DND-41 (cell line): ENCODE measurements around the gene SMIM9.

Experiments used
- ATAC-seq: fragments of 200-7000 bp; cut with Tn5 transposase; 3 replicates; pipeline ENCODE4 v1.9.1; 2021; ENCODE audit warnings: low read depth; ENCODE audit not compliant: insufficient read depth
- DNase-seq: peaks from one replicate; pipeline ENCODE4 v3.0.0-alpha.2; 2020
- H2AFZ ChIP-seq: 2 replicates; pipeline ENCODE4 v1.6.0; 2012; ENCODE audit warnings: low read depth, low read length
- H3K27ac ChIP-seq: 2 replicates; pipeline ENCODE4 v1.5.1; 2012; ENCODE audit warnings: low read length, inconsistent platforms
- H3K27me3 ChIP-seq: fragments of 200-600 bp; sonication (generic); 2 replicates; pipeline ENCODE4 v1.6.0; 2012; ENCODE audit warnings: low read length, mild to moderate bottlenecking, inconsistent platforms; ENCODE audit not compliant: insufficient read depth, poor library complexity
- H3K36me3 ChIP-seq: 2 replicates; pipeline ENCODE4 v1.5.1; 2012; ENCODE audit warnings: low read length, inconsistent platforms; ENCODE audit not compliant: insufficient read depth
- H3K4me1 ChIP-seq: 2 replicates; pipeline ENCODE4 v1.5.1; 2012; ENCODE audit warnings: mild to moderate bottlenecking, low read length; ENCODE audit not compliant: insufficient read depth
- H3K4me2 ChIP-seq: 2 replicates; pipeline ENCODE4 v1.6.0; 2012; ENCODE audit warnings: mild to moderate bottlenecking, moderate library complexity, low read length, inconsistent platforms; ENCODE audit not compliant: insufficient read depth
- H3K4me3 ChIP-seq, 2 experiments: fragments of 200-600 bp in 1 of 2; shearing (Covaris generic) in 1 of 2; 2 replicates each; pipeline ENCODE4 v1.5.1; 2012 to 2016; ENCODE audit warnings: inconsistent platforms in 2 of 2, low read length in 2 of 2, mild to moderate bottlenecking in 2 of 2, low read depth in 1 of 2, moderate library complexity in 1 of 2
- H3K79me2 ChIP-seq: 2 replicates; pipeline ENCODE4 v1.6.0; 2012; ENCODE audit warnings: low read length, inconsistent platforms; ENCODE audit not compliant: insufficient read depth
- H3K9ac ChIP-seq: 2 replicates; pipeline ENCODE4 v1.6.0; 2012; ENCODE audit warnings: low read depth, mild to moderate bottlenecking, inconsistent platforms, low read length, moderate library complexity
- H3K9me3 ChIP-seq: 2 replicates; pipeline ENCODE4 v1.5.1; 2012; ENCODE audit warnings: low read length, moderate library complexity, mild to moderate bottlenecking, inconsistent platforms; ENCODE audit not compliant: insufficient read depth, severe bottlenecking
- H4K20me1 ChIP-seq: 2 replicates; pipeline ENCODE4 v1.6.0; 2012; ENCODE audit warnings: low read length; ENCODE audit not compliant: insufficient read depth
- CTCF ChIP-seq: IDR thresholded peaks from 2 replicates; pipeline ENCODE4 v1.5.1; 2012; ENCODE audit warnings: borderline replicate concordance, low read length, moderate library complexity, mild to moderate bottlenecking; ENCODE audit not compliant: poor library complexity, severe bottlenecking; ENCODE audit errors: extremely low read depth
- EZH2 ChIP-seq: IDR thresholded peaks from 3 replicates; pipeline ENCODE4 v1.6.1; 2012; ENCODE audit warnings: borderline replicate concordance, low read depth, mild to moderate bottlenecking, moderate library complexity, low read length, inconsistent platforms; ENCODE audit not compliant: severe bottlenecking

Gene SMIM9

GRCh38 chrX:154836163-154836562, 1.7 kb upstream of the SMIM9 start:
- no peaks in the 10 kb centered on the region for H3K36me3 ChIP-seq
- H3K79me2 ChIP-seq: no peaks in the 10 kb centered on the region
- ATAC-seq (no peak), DNase-seq (no peak)
- no peaks in the 10 kb centered on the region for H3K4me1 ChIP-seq
- H3K4me2 ChIP-seq: no peak overlapping the region
- H3K27ac ChIP-seq: no peak overlapping the region
- no peak overlapping the region for H2AFZ ChIP-seq
- no peak overlapping the region for H3K9ac ChIP-seq
- H4K20me1 ChIP-seq: no peaks in the 10 kb centered on the region
- no peaks in the 10 kb centered on the region for H3K9me3 ChIP-seq
- TF ChIP-seq EZH2: no peak
- TF ChIP-seq CTCF: no peak
- no peak overlapping the region for H3K4me3 ChIP-seq
- H3K27me3 ChIP-seq: no peaks in the 10 kb centered on the region

GRCh38 chrX:154833746-154834274, 652 bp downstream of the SMIM9 start:
- H3K4me2 ChIP-seq: no peak overlapping the region
- H3K9ac ChIP-seq: no peak overlapping the region
- DNase-seq (no peak), ATAC-seq (no peak)
- H3K27me3 ChIP-seq: no peaks in the 10 kb centered on the region
- no peak overlapping the region for H2AFZ ChIP-seq
- no peak overlapping the region for H3K27ac ChIP-seq
- 0 out of 2 replicates have a peak, but pooled peaks cover 2% of the 10 kb centered on the region for H3K4me1 ChIP-seq
- no peaks in the 10 kb centered on the region for H4K20me1 ChIP-seq
- no peaks in the 10 kb centered on the region for H3K36me3 ChIP-seq
- no peak overlapping the region for H3K4me3 ChIP-seq
- no peaks in the 10 kb centered on the region for H3K9me3 ChIP-seq
- no peaks in the 10 kb centered on the region for H3K79me2 ChIP-seq
- TF ChIP-seq CTCF: no peak
- no peak for TF ChIP-seq EZH2

GRCh38 chrX:154829926-154830442, 4.5 kb downstream of the SMIM9 start:
- Histone ChIP-seq H3K4me1 (0 out of 2 replicates have a peak, but pooled peaks cover 2% of the 10 kb centered on the region), H2AFZ (no peak overlapping the region), H3K36me3 (no peaks in the 10 kb centered on the region), H3K27me3 (no peaks in the 10 kb centered on the region), H3K9me3 (no peaks in the 10 kb centered on the region), H4K20me1 (no peaks in the 10 kb centered on the region), H3K79me2 (no peaks in the 10 kb centered on the region), H3K4me2 (no peak overlapping the region), H3K9ac (no peak overlapping the region), H3K4me3 (no peak overlapping the region), H3K27ac (no peak overlapping the region)
- DNase-seq (peak; percentile 4), ATAC-seq (peak; percentile 31; the same call in 1 of the 3 replicates)
- TF ChIP-seq EZH2: no peak
- TF ChIP-seq CTCF: peak; percentile 21
